ENCODE results near the gene PMEL.
"Not testable (repeated sequence)": the region's sequence is repeated elsewhere in the genome, so short reads cannot be mapped to it uniquely, and the experiment has no call there.

The PMEL gene

DNA sequence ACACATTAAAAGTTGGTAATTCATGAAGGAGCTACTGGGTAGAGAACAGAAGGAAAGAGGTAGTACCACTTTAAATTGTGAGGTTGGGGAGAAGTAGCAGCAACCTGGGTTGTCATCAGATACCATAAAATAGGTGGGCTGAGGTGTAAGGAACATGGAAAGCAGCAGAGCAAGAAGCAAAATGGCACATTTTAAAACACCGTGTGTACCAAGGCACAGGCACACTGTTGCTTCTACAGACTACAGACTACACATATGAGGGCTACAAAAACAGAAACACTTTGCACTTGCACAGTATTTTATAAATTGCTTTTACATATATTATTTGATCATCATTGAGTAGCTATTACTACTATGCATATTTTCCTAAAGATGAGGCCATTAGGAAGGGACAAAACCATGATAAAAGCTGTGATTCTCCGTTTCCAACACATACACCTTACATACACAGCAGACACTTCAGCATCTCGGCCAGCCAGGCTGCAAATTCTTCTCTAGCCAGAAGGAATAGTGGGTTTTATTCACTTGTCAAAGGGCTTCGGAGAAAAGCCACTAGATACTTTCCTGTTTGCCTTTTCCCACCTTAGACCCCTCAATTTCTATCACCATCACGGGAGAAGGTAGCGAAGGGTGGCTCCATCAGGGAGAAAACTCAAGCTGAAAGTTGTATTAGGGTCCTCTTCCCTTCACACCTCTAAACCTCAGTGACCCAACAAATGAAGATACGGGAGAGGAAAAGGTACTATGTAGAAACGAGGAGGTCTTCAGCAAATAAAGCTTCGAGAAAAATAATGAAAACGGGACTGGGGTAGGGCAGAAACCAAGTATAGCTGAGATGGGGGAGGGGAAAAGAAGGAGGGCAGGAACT, 39.7 kb downstream of the PMEL start:
- peak overlapping the region; percentile 95 for H3K4me2 ChIP-seq
- H3K4me3 ChIP-seq = peak overlapping the region; percentile 96
- H3K27me3 ChIP-seq = no peaks in the 10 kb centered on the region
- H4K20me1 ChIP-seq = 0 out of 2 replicates have a peak, but pooled peaks cover 7% of the 10 kb centered on the region
- no peak for TF ChIP-seq Cebpa-rat (IDR thresholded peaks at IDR 0.05)
- peak overlapping the region; percentile 98 for H3K9ac ChIP-seq
- no peaks in the 10 kb centered on the region for H3K9me3 ChIP-seq
- peak overlapping the region; percentile 98 for H3K27ac ChIP-seq
- H3K4me1 ChIP-seq = peaks cover 59% of the 10 kb centered on the region
- peaks cover 34% of the 10 kb centered on the region for H3K36me3 ChIP-seq

GRCh38 chr12:55925371-55925770, 40.5 kb downstream of the PMEL start:
- H3K27me3 ChIP-seq = no peaks in the 10 kb centered on the region
- H3K4me2 ChIP-seq = peak overlapping the region; percentile 95
- TF ChIP-seq Cebpa-rat (IDR thresholded peaks at IDR 0.05) = peak; percentile 52; the same call in 1 of the 2 replicates
- H4K20me1 ChIP-seq = 0 out of 2 replicates have a peak, but pooled peaks cover 8% of the 10 kb centered on the region
- no peak overlapping the region for H3K4me3 ChIP-seq
- peaks cover 51% of the 10 kb centered on the region for H3K4me1 ChIP-seq
- peaks cover 34% of the 10 kb centered on the region for H3K36me3 ChIP-seq
- H3K27ac ChIP-seq = 0 out of 2 replicates have a peak overlapping the region, but pooled peaks have one; percentile 7
- no peaks in the 10 kb centered on the region for H3K9me3 ChIP-seq
- H3K9ac ChIP-seq = 0 out of 2 replicates have a peak overlapping the region, but pooled peaks have one; percentile 98

DNA sequence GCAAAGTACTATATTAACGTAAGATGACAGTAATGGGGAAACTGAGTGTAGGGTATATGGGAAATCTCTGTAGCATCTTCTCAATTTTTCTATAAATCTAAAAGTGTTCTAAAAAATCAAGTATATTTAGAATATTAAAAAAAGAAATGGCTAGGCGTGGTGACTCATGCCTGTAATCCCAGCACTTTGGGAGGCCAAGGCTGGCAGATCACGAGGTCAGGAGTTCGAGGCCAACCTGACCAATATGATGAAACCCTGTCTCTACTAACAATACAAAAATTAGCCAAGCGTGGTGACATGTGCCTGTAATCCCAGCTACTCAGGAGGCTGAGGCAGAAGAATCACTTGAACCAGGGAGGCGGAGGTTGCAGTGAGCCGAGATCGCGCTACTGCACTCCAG, 42.2 kb downstream of the PMEL start:
- peaks cover 50% of the 10 kb centered on the region for H3K36me3 ChIP-seq
- H4K20me1 ChIP-seq = peaks cover 19% of the 10 kb centered on the region; the same call in 1 of the 2 replicates
- H3K27me3 ChIP-seq, H3K9ac ChIP-seq, H3K9me3 ChIP-seq, H3K4me3 ChIP-seq, H3K4me2 ChIP-seq, H3K27ac ChIP-seq: not testable (repeated sequence)
- peaks cover 34% of the 10 kb centered on the region for H3K4me1 ChIP-seq

GRCh38 chr12:55922126-55922525, 43.7 kb downstream of the PMEL start:
- Histone ChIP-seq H3K4me1 (peaks cover 28% of the 10 kb centered on the region), H3K9ac (no peak overlapping the region), H3K27me3 (no peaks in the 10 kb centered on the region), H3K4me3 (no peak overlapping the region), H3K27ac (no peak overlapping the region), H3K4me2 (no peak overlapping the region), H3K9me3 (no peaks in the 10 kb centered on the region), H4K20me1 (peaks cover 19% of the 10 kb centered on the region; the same call in 1 of the 2 replicates), H3K36me3 (peaks cover 63% of the 10 kb centered on the region)
- no peak for TF ChIP-seq Cebpa-rat (IDR thresholded peaks at IDR 0.05)

DNA sequence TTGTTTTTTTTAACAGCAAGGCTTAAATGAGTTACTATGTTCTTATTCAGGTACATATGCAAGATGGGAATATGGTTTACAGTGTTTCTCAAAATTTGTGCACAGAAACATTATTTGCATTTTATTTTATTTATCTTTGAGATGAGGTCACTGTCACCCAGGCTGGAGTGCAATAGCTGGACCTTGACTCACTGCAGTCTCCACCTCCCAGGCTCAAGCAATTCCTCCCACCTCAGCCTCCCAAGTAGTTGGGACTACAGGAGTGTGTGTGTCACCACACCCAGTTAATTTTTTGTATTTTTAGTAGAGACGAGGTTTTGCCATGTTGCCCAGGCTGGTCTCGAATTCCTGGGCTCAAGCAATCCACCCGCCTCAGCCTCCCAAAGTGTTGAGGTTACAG, 46.8 kb downstream of the PMEL start:
- Histone ChIP-seq H3K36me3 (peaks cover 85% of the 10 kb centered on the region), H4K20me1 (peaks cover 46% of the 10 kb centered on the region)
- H3K27me3 ChIP-seq, H3K4me3 ChIP-seq, H3K4me2 ChIP-seq, H3K9ac ChIP-seq, H3K9me3 ChIP-seq, H3K27ac ChIP-seq, H3K4me1 ChIP-seq: not testable (repeated sequence)

DNA sequence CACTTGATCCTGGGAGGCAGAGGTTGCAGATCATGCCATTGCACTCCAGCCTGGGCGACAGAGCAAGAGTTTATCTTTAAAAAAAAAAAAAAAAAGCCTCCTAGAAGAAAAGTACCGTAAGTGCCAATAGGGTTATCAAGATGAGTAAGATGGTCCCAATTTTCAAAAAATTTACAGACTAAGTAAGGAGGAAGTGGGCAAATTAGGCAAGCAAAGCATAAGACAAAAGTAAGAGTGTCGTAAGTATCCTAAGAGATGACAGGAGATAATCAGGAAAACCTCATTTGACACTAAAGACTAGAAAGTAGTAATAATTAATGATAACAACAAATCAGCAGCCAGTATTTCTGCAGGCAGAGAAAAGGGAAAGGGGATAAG, 50.4 kb downstream of the PMEL start:
- no peak overlapping the region for H3K9ac ChIP-seq
- no peaks in the 10 kb centered on the region for H3K4me1 ChIP-seq
- H3K9me3 ChIP-seq = no peaks in the 10 kb centered on the region
- no peak for TF ChIP-seq Cebpa-rat (IDR thresholded peaks at IDR 0.05)
- no peak overlapping the region for H3K27ac ChIP-seq
- H3K4me2 ChIP-seq = no peak overlapping the region
- H3K27me3 ChIP-seq = no peaks in the 10 kb centered on the region
- H3K36me3 ChIP-seq = peaks cover 87% of the 10 kb centered on the region
- no peak overlapping the region for H3K4me3 ChIP-seq
- H4K20me1 ChIP-seq = peaks cover 47% of the 10 kb centered on the region

DNA sequence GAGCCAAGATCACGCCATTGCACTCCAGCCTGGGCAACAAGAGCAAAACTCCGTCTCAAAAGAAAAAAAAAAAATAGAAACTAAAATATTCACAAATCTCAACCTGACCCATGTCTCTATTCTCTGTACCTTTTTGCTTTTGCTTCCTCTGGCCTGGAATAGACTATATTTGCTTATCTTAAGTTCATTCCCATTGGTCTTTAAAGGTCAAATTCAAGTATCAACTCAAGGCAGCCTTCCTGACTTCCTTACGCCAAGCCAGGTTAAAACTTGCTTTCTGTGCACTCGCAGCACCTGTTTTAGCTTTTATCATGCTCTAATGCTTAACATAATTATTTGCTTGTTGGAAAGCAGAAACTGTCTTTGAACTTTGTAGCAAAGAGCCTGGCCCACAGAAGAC, 52.9 kb downstream of the PMEL start:
- no peaks in the 10 kb centered on the region for H3K27me3 ChIP-seq
- no peak overlapping the region for H3K27ac ChIP-seq
- no peak for TF ChIP-seq Cebpa-rat (IDR thresholded peaks at IDR 0.05)
- peaks cover 36% of the 10 kb centered on the region for H4K20me1 ChIP-seq
- no peaks in the 10 kb centered on the region for H3K9me3 ChIP-seq
- H3K4me1 ChIP-seq = no peaks in the 10 kb centered on the region
- H3K4me2 ChIP-seq = no peak overlapping the region
- no peak overlapping the region for H3K9ac ChIP-seq
- no peak overlapping the region for H3K4me3 ChIP-seq
- H3K36me3 ChIP-seq = peaks cover 66% of the 10 kb centered on the region

DNA sequence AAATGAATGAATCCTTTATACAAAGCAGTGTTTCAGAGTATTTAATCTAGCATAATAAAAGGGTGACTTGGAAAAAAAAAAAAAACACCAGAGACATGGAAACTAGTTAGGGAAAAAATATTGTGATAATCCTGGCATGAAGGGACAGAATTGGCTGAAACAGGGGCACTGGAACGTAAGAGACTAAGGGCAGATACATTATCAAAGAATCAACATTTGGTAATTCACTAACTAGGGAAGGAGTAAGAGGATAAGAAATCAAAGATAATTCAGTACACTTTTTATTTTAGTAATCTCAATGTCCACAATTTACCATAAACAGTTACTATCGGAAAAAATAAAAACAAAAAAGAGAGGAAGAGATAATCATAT, 56.3 kb downstream of the PMEL start:
- no peak for TF ChIP-seq Cebpa-rat (IDR thresholded peaks at IDR 0.05)
- no peak overlapping the region for H3K4me3 ChIP-seq
- no peak overlapping the region for H3K4me2 ChIP-seq
- H3K27me3 ChIP-seq = no peaks in the 10 kb centered on the region
- no peak overlapping the region for H3K27ac ChIP-seq
- no peak overlapping the region for H3K9ac ChIP-seq
- H3K36me3 ChIP-seq = peaks cover 33% of the 10 kb centered on the region
- peaks cover 13% of the 10 kb centered on the region for H4K20me1 ChIP-seq
- H3K4me1 ChIP-seq = no peaks in the 10 kb centered on the region
- H3K9me3 ChIP-seq = no peaks in the 10 kb centered on the region

DNA sequence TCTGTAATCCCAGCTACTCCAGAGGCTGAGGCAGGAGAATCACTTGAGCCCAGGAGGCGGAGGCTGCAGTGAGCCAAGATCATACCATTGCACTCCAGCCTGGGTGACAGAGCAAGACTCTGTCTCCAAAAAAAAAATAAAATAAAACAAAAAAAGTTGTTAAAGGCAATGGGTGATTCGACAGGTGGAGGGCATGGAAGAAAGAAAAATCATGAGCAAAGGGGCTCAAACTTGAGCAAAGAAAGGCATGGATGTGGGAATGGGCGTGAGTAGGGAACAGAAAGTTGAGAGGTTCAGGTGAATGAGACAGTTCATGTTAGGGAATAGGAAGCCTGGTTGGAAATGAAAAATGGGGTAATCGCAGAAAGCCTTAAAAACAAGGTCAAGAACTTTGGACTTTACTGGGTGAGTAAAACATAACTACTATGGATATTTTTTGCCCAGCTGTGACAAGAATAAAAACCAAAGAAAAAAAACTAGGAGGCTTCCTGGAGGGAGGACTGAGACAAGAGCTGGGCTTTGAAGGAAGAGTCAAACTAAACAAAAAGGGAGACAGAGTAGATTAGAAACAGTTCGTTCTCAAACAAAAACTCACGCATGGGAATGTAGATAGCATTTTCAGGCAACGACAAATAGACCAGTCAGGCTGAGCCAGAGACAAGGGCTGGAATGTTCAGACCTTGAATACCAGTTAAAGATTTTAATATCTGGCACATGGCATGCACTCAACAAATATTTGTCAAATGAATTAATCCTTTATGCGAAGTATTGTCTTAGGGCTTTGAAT, 56.9 kb downstream of the PMEL start:
- H4K20me1 ChIP-seq = peaks cover 7% of the 10 kb centered on the region
- TF ChIP-seq Cebpa-rat (IDR thresholded peaks at IDR 0.05) = no peak
- no peaks in the 10 kb centered on the region for H3K27me3 ChIP-seq
- no peak overlapping the region for H3K4me3 ChIP-seq
- no peak overlapping the region for H3K27ac ChIP-seq
- H3K36me3 ChIP-seq = peaks cover 29% of the 10 kb centered on the region
- no peaks in the 10 kb centered on the region for H3K9me3 ChIP-seq
- no peak overlapping the region for H3K9ac ChIP-seq
- no peak overlapping the region for H3K4me2 ChIP-seq
- H3K4me1 ChIP-seq = no peaks in the 10 kb centered on the region

DNA sequence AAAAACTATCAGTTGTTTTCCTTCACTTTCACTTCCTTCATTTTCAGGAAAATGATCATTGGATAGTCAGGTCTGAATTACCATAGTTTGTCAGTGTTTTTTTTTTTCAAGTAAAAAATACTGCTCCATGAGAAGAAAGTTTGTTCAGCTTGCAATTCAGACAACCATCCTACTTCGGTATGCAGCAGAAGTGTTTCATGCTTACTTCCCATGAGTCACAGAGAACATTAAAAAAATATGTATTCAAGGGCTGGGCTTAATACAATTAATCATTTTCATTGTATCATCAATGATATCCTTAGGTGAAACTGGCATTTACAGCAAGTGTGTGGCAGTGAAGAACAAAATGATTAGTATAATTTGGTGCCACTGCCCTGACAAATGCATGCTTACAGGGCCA, 59.8 kb downstream of the PMEL start:
- no peak overlapping the region for H3K4me2 ChIP-seq
- H3K27me3 ChIP-seq = no peaks in the 10 kb centered on the region

More for the DNA sequence above, 59.8 kb downstream of the PMEL start:
- H3K4me1 ChIP-seq = no peaks in the 10 kb centered on the region
- no peak overlapping the region for H3K27ac ChIP-seq
- no peaks in the 10 kb centered on the region for H3K9me3 ChIP-seq
- no peak overlapping the region for H3K9ac ChIP-seq
- H4K20me1 ChIP-seq = no peaks in the 10 kb centered on the region
- peaks cover 36% of the 10 kb centered on the region for H3K36me3 ChIP-seq
- TF ChIP-seq Cebpa-rat (IDR thresholded peaks at IDR 0.05) = no peak
- H3K4me3 ChIP-seq = no peak overlapping the region

All from BLaER1 (cell line).